CD4-positive, alpha-beta T cell treated with Interleukin-21 for 1 hour (primary cell): Measurements from ENCODE around the gene ERC1.
"Not testable (repeated sequence)": the region's sequence is repeated elsewhere in the genome, so short reads cannot be mapped to it uniquely, and the experiment has no call there.

Experiments used
- DNase-seq: peaks from one replicate; pipeline ENCODE4 v3.0.0-alpha.2; 2020

The ERC1 gene

GRCh38 chr12:1197264-1198018 is 206.4 kb downstream of the ERC1 start:
- DNase-seq, result no peak

GRCh38 chr12:1198854-1199253 is 207.8 kb downstream of the ERC1 start:
- not testable (repeated sequence) for DNase-seq

- no peak for DNase-seq
These were observed 208.7 kb downstream of the ERC1 start for GRCh38 chr12:1199700-1200099.

- no peak for DNase-seq
These were observed 210.0 kb downstream of the ERC1 start for GRCh38 chr12:1201030-1201429.

GRCh38 chr12:1201886-1202285 is 210.9 kb downstream of the ERC1 start:
- no peak for DNase-seq

GRCh38 chr12:1203735-1204019 is 212.7 kb downstream of the ERC1 start:
- DNase-seq, result no peak

GRCh38 chr12:1204581-1205121 is 213.6 kb downstream of the ERC1 start:
- peak; percentile 50 for DNase-seq

- DNase-seq, result no peak
These were observed 214.6 kb downstream of the ERC1 start for GRCh38 chr12:1205512-1206060.

GRCh38 chr12:1206118-1206734 is 215.2 kb downstream of the ERC1 start:
- no peak for DNase-seq

- no peak for DNase-seq
These were observed 216.3 kb downstream of the ERC1 start for GRCh38 chr12:1207276-1207675.

GRCh38 chr12:1208719-1209118 is 217.7 kb downstream of the ERC1 start:
- not testable (repeated sequence) for DNase-seq

- DNase-seq, result no peak
These were observed 221.5 kb downstream of the ERC1 start for GRCh38 chr12:1212526-1212925.

GRCh38 chr12:1213205-1213604 is 222.2 kb downstream of the ERC1 start:
- DNase-seq, result no peak

GRCh38 chr12:1213618-1214205 is 222.7 kb downstream of the ERC1 start:
- DNase-seq, result no peak

GRCh38 chr12:1216560-1216959 is 225.5 kb downstream of the ERC1 start:
- DNase-seq, result no peak

GRCh38 chr12:1217191-1217949 is 226.3 kb downstream of the ERC1 start:
- no peak for DNase-seq

GRCh38 chr12:1218369-1218768 is 227.3 kb downstream of the ERC1 start:
- no peak for DNase-seq

GRCh38 chr12:1220127-1221092 is 229.4 kb downstream of the ERC1 start:
- DNase-seq, result no peak

GRCh38 chr12:1222858-1223639 is 232.0 kb downstream of the ERC1 start:
- no peak for DNase-seq

GRCh38 chr12:1226951-1227350 is 235.9 kb downstream of the ERC1 start:
- DNase-seq, result no peak

- no peak for DNase-seq
These were observed 243.1 kb downstream of the ERC1 start for GRCh38 chr12:1234073-1234472.
